Measurements from ENCODE around the gene RELL1. TPM values are rescaled to one million over a fixed set of nuclear protein-coding genes. Genes with fewer than 3 reads are reported as not detected.

Gene RELL1
- polyA plus RNA-seq, 1 of the 3 experiments (the other 2 are of a cell fraction), result 4.5 TPM

DNA sequence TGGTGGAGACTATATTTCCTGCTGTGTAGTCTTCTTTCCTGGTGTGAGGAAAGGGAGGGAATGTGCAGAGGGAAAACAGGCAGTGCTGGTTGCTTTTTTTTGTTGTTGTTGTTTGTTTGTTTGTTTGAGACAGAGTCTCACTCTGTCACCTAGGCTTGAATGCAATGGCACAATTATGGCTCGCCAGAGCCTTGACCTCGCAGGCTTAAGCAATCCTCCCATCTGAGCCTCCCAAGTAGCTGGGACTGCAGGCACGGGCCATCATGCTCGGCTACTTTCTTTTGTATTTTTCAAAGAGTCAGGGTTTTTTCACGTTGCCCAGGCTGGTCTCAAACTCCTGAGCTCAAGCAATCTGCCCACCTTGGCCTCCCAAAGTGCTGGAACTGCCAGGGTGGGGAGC lies 82.5 kb downstream of the RELL1 start (continued):
- TF ChIP-seq, protein P1, sequence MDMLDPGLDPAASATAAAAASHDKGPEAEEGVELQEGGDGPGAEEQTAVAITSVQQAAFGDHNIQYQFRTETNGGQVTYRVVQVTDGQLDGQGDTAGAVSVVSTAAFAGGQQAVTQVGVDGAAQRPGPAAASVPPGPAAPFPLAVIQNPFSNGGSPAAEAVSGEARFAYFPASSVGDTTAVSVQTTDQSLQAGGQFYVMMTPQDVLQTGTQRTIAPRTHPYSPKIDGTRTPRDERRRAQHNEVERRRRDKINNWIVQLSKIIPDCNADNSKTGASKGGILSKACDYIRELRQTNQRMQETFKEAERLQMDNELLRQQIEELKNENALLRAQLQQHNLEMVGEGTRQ (IDR thresholded peaks at IDR 0.05; ENCODE audit: borderline replicate concordance, low read depth, low read length), result no peak

GRCh38 chr4:37603070-37603468 lies 83.1 kb downstream of the RELL1 start:
- CTCF ChIA-PET, result interaction anchor here (0.6 to 9.6 kb wide), 53 partner anchors 9 to 443 kb away, joined by 3 to 201 read pairs (median 5); partner anchors contain the start of gene RELL1
- Histone ChIP-seq H3K79me2 (ENCODE audit: insufficient read depth) (no peaks in the 10 kb centered on the region), H2AFZ (ENCODE audit: low read depth) (no peak overlapping the region), H3F3A (replicated peaks; ENCODE audit: insufficient read depth) (peaks cover 4% of the 10 kb centered on the region), H3K27me3 (ENCODE audit: insufficient read depth) (no peaks in the 10 kb centered on the region), H3K4me2 (no peak overlapping the region), H3K27ac (ENCODE audit: low read depth in 2 of 2, low read length in 1 of 2) (no peak overlapping the region), H3K9ac (no peak overlapping the region), H3K4me3 (ENCODE audit: low read depth in 2 of 2, low read length in 1 of 2) (peak overlapping the region in 1 of 2 experiments; percentile 10; a peak in 1 of 4 replicates), H3K4me1 (ENCODE audit: control insufficient read depth in 1 of 2, insufficient read depth in 2 of 2, low read depth in 1 of 2, low read length in 1 of 2) (peaks cover 4% of the 10 kb centered on the region in 2 experiments; a peak in 1 of 4 replicates), H3K9me3 (no peaks in the 10 kb centered on the region), H4K20me1 (ENCODE audit: insufficient read depth) (no peaks in the 10 kb centered on the region), H3K36me3 (replicated peaks in 1 of 2; ENCODE audit: control insufficient read depth in 1 of 2, insufficient read depth in 2 of 2, low read length in 1 of 2) (no peaks in the 10 kb centered on the region), H3K9me2 (no peaks in the 10 kb centered on the region)
- 20% methylated on average over 5 of the region's 10 CpGs for WGBS (ENCODE audit: low lambda C conversion rate)
- POLR2A ChIA-PET, result no interaction called here
- peak; percentile 85 for DNase-seq
- TF ChIP-seq RXRA (IDR thresholded peaks at IDR 0.05; ENCODE audit: borderline replicate concordance, low read depth) (no peak), EP300 (IDR thresholded peaks at IDR 0.05; ENCODE audit: borderline replicate concordance in 1 of 2, low read depth in 1 of 2, low read length in 1 of 2) (no peak), TEAD4 (IDR thresholded peaks at IDR 0.05; ENCODE audit: borderline replicate concordance, insufficient read depth) (no peak), NFIC (IDR thresholded peaks at IDR 0.05; ENCODE audit: borderline replicate concordance) (no peak), FOXJ3 (CRISPR knock-in tag; IDR thresholded peaks at IDR 0.05) (no peak), IRF3 (IDR thresholded peaks at IDR 0.05; ENCODE audit: low read depth, low read length) (no peak), GABPA (IDR thresholded peaks at IDR 0.05; ENCODE audit: low read depth) (no peak), RAD21 (IDR thresholded peaks at IDR 0.05; ENCODE audit: low read length) (peak; percentile 96), MXI1 (IDR thresholded peaks at IDR 0.05; ENCODE audit: low read depth, low read length) (peak; percentile 67; the same call in 1 of the 2 replicates), FOXM1 (IDR thresholded peaks at IDR 0.05; ENCODE audit: low read depth) (no peak), ELF1 (IDR thresholded peaks at IDR 0.05) (no peak), SMC3 (IDR thresholded peaks at IDR 0.05; ENCODE audit: low read depth, low read length) (peak; percentile 98), GATA2 (CRISPR knock-in tag; IDR thresholded peaks at IDR 0.05) (no peak), RCOR1 (IDR thresholded peaks at IDR 0.05; ENCODE audit: low read length) (no peak), SIN3A (IDR thresholded peaks at IDR 0.05; ENCODE audit: borderline replicate concordance, low read depth, low read length) (no peak), EZH2phosphoT487 (IDR thresholded peaks at IDR 0.05; ENCODE audit: borderline replicate concordance, low read depth) (no peak), MAX (IDR thresholded peaks at IDR 0.05; ENCODE audit: low read depth) (peak; percentile 63; the same call in 1 of the 2 replicates), CHD2 (IDR thresholded peaks at IDR 0.05; ENCODE audit: low read length, partially characterized antibody) (peak; percentile 61)
- TF ChIP-seq, protein P2, sequence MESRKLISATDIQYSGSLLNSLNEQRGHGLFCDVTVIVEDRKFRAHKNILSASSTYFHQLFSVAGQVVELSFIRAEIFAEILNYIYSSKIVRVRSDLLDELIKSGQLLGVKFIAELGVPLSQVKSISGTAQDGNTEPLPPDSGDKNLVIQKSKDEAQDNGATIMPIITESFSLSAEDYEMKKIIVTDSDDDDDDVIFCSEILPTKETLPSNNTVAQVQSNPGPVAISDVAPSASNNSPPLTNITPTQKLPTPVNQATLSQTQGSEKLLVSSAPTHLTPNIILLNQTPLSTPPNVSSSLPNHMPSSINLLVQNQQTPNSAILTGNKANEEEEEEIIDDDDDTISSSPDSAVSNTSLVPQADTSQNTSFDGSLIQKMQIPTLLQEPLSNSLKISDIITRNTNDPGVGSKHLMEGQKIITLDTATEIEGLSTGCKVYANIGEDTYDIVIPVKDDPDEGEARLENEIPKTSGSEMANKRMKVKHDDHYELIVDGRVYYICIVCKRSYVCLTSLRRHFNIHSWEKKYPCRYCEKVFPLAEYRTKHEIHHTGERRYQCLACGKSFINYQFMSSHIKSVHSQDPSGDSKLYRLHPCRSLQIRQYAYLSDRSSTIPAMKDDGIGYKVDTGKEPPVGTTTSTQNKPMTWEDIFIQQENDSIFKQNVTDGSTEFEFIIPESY (IDR thresholded peaks at IDR 0.05; ENCODE audit: borderline replicate concordance, low read depth), result no peak
- TF ChIP-seq, protein P3, sequence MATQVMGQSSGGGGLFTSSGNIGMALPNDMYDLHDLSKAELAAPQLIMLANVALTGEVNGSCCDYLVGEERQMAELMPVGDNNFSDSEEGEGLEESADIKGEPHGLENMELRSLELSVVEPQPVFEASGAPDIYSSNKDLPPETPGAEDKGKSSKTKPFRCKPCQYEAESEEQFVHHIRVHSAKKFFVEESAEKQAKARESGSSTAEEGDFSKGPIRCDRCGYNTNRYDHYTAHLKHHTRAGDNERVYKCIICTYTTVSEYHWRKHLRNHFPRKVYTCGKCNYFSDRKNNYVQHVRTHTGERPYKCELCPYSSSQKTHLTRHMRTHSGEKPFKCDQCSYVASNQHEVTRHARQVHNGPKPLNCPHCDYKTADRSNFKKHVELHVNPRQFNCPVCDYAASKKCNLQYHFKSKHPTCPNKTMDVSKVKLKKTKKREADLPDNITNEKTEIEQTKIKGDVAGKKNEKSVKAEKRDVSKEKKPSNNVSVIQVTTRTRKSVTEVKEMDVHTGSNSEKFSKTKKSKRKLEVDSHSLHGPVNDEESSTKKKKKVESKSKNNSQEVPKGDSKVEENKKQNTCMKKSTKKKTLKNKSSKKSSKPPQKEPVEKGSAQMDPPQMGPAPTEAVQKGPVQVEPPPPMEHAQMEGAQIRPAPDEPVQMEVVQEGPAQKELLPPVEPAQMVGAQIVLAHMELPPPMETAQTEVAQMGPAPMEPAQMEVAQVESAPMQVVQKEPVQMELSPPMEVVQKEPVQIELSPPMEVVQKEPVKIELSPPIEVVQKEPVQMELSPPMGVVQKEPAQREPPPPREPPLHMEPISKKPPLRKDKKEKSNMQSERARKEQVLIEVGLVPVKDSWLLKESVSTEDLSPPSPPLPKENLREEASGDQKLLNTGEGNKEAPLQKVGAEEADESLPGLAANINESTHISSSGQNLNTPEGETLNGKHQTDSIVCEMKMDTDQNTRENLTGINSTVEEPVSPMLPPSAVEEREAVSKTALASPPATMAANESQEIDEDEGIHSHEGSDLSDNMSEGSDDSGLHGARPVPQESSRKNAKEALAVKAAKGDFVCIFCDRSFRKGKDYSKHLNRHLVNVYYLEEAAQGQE (IDR thresholded peaks at IDR 0.05; ENCODE audit: low read depth, low read length), result no peak
- TF ChIP-seq, protein P4, sequence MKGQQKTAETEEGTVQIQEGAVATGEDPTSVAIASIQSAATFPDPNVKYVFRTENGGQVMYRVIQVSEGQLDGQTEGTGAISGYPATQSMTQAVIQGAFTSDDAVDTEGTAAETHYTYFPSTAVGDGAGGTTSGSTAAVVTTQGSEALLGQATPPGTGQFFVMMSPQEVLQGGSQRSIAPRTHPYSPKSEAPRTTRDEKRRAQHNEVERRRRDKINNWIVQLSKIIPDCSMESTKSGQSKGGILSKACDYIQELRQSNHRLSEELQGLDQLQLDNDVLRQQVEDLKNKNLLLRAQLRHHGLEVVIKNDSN (IDR thresholded peaks at IDR 0.05; ENCODE audit: borderline replicate concordance, low read depth), result no peak
- TF ChIP-seq, protein P1 (IDR thresholded peaks at IDR 0.05; ENCODE audit: borderline replicate concordance, low read depth, low read length), result no peak
